ENCODE results near the gene IRF2BP2.
A peak's percentile ranks its signal among the peaks of the same experiment; 100 is the strongest.
"Not testable (repeated sequence)": the region's sequence is repeated elsewhere in the genome, so short reads cannot be mapped to it uniquely, and the experiment has no call there.

IRF2BP2 gene

DNA sequence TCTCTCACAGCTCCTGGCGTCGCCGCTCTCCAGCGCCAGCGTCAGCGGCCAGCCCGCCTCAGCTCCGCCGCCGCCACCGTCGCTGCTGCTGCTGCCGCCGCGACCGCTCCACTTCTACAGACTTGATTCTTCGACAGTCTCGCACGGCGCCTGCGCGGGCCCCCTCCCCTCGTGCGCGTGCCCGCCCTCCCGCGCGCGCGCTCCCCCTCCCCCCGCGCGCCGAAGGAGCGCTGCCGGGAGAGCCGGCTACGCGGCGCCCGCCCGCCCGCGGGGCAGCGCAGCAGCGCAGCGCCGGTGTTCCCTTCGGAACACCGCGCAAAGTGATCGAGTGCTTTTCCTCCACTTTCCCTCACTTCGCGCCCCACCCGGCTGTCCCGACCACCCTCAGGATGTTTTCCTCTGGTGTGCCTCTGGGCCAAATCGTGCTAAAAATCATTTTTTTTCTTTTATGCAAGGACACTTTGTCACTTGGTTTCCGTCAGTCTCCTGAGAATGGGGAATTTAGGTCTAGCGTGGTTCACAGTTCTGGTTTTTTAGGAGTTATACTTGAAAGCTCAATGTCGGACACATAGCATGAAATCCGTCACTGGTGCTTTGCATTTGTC lies at the start of gene IRF2BP2:
IRF2BP2 (minus strand) TSS at position 118 of the 605 bp plus-strand sequence. CDS start 684 bp downstream, outside the sequence.
- DNase-seq (ENCODE audit: low read depth): peak; percentile 73

GRCh38 chr1:234659538-234659937 lies 49.6 kb upstream of the IRF2BP2 start:
- no peak for DNase-seq (ENCODE audit: low read depth)

GRCh38 chr1:234658138-234658537 lies 48.2 kb upstream of the IRF2BP2 start:
- DNase-seq (ENCODE audit: low read depth): no peak

- DNase-seq (ENCODE audit: low read depth): no peak
Observed at GRCh38 chr1:234656944-234657654, 47.1 kb upstream of the IRF2BP2 start.

DNA sequence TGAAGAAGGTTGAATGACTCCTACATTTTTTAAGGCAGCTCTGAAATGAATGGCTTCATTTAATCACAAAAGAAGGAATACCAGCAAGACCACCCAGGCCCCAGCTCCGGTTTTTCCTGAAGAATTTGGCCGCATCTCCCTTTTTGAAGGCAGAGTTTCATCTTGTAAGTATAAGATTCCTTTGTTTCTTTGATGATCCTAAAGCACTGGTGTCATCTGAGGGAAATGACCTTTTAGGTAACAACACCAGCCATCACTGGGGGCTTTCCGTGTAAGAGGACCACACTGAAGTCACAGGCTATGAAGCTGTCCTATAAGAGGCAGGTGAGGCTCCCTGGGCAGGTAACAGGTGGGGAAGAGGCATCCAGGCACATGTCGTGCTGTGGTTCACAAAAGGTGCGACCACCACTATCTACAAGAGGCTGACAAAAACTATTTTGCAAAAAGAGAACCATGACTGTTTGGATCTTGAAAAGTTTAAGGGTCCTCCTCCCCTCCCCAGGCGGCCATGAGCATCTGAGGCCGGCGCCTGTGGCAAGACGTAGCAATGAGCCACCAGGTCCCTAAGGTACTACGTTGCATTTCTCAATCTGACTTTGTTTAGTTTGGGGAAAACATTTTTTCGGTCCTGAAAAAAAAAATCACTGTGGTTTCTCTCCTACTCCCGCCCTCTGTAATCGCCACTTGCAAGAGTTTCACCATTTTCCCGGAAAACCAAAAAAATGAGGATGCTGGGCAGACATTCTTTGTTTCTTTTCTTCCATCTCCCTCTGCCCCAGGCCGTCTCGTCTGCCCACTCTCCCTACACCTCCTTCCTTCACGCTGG lies 46.3 kb upstream of the IRF2BP2 start:
- DNase-seq (ENCODE audit: low read depth): no peak

DNA sequence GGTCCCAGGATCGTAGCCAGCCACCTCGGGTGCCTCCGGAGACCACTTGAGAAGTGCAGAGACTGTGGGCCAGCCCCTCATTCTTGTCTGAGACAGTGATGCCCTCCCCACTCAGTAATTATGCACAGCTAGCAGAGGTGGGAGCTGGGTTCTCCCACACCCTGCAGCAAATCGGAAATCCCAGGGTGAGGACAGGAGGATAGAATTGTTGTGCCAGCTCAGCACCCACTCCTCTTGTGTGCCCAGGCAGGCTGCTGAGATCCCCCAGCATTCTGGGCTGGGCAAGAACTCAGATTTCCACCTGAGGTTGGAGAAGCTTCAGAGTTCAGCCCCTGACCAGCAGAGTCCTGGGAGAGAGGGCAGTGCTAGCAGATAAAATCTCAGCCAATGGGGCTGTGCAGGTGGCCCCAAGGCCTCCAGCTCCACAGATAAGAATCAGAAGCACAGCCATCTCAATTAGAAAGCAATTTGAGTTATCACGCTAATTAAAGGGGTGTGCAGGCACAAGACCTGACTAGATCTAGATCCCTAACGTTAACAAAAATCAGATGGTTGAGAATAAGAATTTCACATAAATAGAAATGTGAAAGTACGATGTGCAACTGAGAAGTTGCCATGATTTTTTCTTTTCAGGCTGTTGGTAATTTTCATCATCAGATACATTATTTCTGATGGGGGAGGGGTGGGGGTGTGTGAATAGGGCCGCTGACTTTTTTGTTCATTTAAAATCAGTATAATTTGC lies 45.5 kb upstream of the IRF2BP2 start:
- no peak for DNase-seq (ENCODE audit: low read depth)

GRCh38 chr1:234654002-234654733 lies 44.2 kb upstream of the IRF2BP2 start:
- DNase-seq (ENCODE audit: low read depth): no peak

- DNase-seq (ENCODE audit: low read depth): no peak
Observed at GRCh38 chr1:234649432-234650081, 39.6 kb upstream of the IRF2BP2 start.

- no peak for DNase-seq (ENCODE audit: low read depth)
Observed at GRCh38 chr1:234647758-234648157, 37.8 kb upstream of the IRF2BP2 start.

DNA sequence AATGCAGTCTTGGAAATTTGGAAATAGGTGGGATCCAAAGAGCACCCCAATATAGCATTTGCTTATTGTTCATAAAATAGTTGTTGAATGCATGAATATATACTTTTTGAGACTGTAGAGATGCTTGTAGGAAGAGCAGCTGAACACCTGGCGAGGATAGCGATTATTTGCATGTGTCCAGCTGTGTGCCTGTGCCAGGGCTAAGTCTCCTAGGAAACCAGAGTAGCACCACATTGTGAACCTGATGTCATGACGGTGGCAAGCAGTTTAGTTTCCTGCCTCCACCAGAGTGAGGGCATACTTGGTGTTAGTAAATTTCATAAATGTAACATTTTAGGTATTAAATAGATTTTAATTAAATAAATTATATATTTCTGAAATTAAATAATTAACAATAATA lies 37.3 kb upstream of the IRF2BP2 start:
- DNase-seq (ENCODE audit: low read depth): no peak

DNA sequence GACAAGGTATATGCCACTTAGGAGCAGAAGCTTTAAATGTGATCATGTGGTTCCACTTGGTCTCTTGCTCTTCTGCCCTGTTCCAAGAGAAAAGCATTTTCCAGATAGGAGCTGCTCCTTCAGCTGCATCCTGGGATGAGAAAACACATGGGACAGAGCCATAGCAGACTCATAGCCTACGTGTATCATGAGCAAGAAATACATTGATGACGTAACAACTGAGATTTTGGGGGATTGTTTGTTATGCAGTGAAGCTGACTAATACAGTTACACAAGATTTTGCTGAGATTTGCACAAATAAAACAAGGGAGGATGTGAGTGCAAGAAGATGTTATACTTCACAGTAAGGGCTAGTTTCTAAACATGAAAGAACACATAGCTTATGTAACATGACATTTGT lies 36.0 kb upstream of the IRF2BP2 start:
- DNase-seq (ENCODE audit: low read depth): no peak

DNA sequence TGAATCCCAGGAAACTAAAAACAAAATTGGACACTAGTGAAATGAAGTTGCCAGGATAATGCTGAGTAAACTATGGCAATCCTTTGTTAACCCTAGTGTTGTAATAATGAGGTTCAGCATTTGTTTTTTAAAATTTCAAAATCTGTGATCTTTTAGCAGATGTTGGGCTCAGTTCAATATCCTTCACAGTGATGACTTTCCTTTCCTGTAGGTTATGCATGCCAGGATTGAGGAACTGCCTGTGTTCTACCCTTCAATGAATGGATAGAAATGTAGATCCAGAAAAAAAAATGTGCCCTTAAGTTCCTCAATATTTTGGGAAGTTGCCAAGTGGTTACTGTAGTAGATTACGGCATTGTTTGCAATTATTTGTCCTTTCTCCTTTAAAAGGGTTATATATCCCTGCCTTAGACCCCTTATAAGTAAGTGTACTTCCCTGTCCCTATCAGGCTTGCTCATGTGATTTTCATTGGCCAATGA lies 35.5 kb upstream of the IRF2BP2 start:
- no peak for DNase-seq (ENCODE audit: low read depth)

DNA sequence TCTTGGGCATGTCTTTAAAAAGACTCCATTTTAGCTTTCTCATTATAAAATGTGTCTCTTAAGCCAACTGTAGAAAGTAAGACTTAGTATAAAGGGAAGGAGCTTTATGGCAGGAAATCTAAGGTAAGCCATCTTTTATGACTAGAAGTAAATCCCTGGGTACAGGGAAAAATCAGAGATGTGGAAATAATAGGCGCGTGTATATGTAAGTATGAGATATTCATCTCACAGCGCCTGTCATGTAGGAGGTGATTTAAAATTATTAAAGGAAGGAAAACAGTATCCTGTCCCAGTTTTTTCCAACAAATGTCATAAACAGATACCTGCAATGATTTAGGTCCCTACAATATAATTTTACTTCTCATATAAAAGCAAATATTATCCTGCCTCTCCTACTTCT lies 35.0 kb upstream of the IRF2BP2 start:
- DNase-seq (ENCODE audit: low read depth): no peak

- DNase-seq (ENCODE audit: low read depth): no peak
Observed at GRCh38 chr1:234643850-234644134, 33.8 kb upstream of the IRF2BP2 start.

DNA sequence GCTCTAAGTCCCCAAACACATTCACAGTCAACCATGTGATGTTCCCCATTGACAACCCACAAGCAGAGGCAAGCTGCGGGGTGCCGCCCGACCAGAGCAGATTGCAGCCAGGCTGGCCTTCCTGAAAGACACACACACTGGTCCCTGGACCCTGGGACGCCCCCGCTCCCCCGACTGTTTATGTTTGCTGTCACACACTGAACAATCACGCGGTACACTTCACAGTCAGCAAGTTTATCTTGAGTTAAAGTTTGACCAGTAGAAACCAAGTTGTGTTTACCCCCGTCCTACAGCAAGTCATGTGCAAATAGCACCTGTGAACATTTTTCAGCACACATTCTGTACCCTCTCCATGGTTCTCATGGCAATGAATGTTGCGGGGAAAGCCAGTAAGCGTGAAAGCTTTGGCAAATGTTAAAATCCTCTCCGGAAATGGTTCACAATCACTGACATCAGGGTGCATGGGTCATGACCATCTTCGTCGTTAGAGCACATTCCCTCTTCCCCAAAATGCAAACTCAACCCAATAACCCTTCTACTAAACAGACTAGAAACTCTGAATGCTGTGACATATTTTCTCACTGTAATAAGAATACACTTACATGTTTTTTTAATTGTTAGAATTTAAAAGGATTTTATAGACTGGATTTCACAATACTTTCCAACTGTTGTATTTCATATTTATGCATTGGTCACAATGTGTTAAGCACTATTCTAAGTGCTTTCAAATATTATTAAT lies 33.3 kb upstream of the IRF2BP2 start:
- DNase-seq (ENCODE audit: low read depth): no peak

DNA sequence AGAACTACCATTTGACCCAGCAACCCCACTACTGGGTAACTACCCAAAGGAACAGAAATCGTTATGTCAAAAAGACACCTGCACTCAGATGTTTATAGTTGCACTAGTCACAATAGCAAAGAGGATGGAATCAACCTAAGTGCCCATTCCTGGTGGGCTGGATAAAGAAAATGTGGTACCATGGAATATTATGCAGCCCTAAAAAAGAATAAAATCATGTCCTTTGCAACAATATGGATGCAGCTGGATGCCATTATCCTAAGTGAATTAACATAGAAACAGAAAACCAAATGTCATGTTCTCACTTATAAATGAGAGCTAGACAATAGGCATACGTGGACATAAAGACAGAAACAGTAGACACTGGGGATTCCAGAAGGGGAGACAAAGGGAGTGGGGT lies 32.5 kb upstream of the IRF2BP2 start:
- no peak for DNase-seq (ENCODE audit: low read depth)

DNA sequence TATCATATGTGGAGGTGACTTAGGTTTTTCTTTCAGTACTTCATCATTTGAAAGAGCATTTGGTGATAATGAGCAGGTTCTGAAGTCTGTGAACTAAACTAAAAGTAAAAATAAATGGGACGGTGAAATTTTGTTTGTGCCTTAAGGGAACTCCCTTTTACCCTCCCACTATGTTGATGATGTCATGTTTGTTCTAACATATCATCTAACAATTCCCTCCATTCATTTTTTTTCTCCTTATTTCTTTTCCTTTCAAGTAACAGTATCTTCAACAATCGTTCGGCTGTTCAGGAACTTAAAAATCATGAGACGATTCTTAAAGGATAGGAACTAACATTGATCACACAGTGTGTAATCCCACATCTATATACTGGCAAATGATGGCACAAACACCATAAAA lies 30.0 kb upstream of the IRF2BP2 start:
- no peak for DNase-seq (ENCODE audit: low read depth)

GRCh38 chr1:234638832-234639799 lies 29.1 kb upstream of the IRF2BP2 start:
- no peak for DNase-seq (ENCODE audit: low read depth)

DNA sequence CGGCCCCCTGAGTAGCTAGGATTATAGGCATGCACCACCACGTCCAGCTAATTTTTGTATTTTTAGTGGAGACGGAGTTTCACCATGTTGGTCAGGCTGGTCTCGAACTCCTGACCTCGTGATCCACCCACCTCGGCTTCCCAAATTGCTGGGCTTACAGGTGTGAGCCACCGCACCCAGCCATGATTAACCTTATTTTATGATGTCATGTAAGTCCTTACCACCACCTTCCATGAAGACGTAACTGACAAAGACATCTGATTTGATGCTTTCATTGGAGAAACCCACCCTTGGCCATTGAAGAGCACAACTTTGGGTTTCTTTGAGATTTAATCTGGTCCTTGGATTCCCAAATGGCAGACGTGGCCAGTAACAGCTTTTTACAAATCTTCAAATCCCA lies 24.9 kb upstream of the IRF2BP2 start:
- not testable (repeated sequence) for DNase-seq (ENCODE audit: low read depth)

Measured in activated T-cell treated with anti-CD3 and anti-CD28 coated beads for 1 hour (primary cell).